ENCODE data around the gene STK36.

The STK36 gene

GRCh38 chr2:218720048-218721041 lies 48.5 kb downstream of the STK36 start:
- DNase-seq (ENCODE audit: low spot score), result no peak

- DNase-seq (ENCODE audit: low spot score), result no peak
Observed at GRCh38 chr2:218721488-218721887, 49.6 kb downstream of the STK36 start.

- DNase-seq (ENCODE audit: low spot score), result no peak
Observed at GRCh38 chr2:218721934-218722333, 50.0 kb downstream of the STK36 start.

GRCh38 chr2:218722419-218722818 lies 50.5 kb downstream of the STK36 start:
- DNase-seq (ENCODE audit: low spot score), result no peak

- DNase-seq (ENCODE audit: low spot score), result no peak
Observed at GRCh38 chr2:218722876-218723785, 51.2 kb downstream of the STK36 start.

- no peak for DNase-seq (ENCODE audit: low spot score)
Observed at GRCh38 chr2:218726004-218726574, 54.2 kb downstream of the STK36 start.

- no peak for DNase-seq (ENCODE audit: low spot score)
Observed at GRCh38 chr2:218727502-218728165, 55.7 kb downstream of the STK36 start.

- no peak for DNase-seq (ENCODE audit: low spot score)
Observed at GRCh38 chr2:218729640-218730039, 57.8 kb downstream of the STK36 start.

GRCh38 chr2:218732052-218732760 lies 60.3 kb downstream of the STK36 start:
- DNase-seq (ENCODE audit: low spot score), result no peak

GRCh38 chr2:218732761-218733158 lies 60.9 kb downstream of the STK36 start:
- no peak for DNase-seq (ENCODE audit: low spot score)

- no peak for DNase-seq (ENCODE audit: low spot score)
Observed at GRCh38 chr2:218733171-218734021, 61.5 kb downstream of the STK36 start.

GRCh38 chr2:218734190-218734975 lies 62.5 kb downstream of the STK36 start:
- no peak for DNase-seq (ENCODE audit: low spot score)

- no peak for DNase-seq (ENCODE audit: low spot score)
Observed at GRCh38 chr2:218736531-218736930, 64.6 kb downstream of the STK36 start.

- DNase-seq (ENCODE audit: low spot score), result no peak
Observed at GRCh38 chr2:218743068-218743467, 71.2 kb downstream of the STK36 start.

GRCh38 chr2:218744615-218745014 lies 72.7 kb downstream of the STK36 start:
- no peak for DNase-seq (ENCODE audit: low spot score)

GRCh38 chr2:218745160-218745558 lies 73.3 kb downstream of the STK36 start:
- no peak for DNase-seq (ENCODE audit: low spot score)

- peak; percentile 28 for DNase-seq (ENCODE audit: low spot score)
Observed at GRCh38 chr2:218745559-218746469, 73.9 kb downstream of the STK36 start.

- DNase-seq (ENCODE audit: low spot score), result no peak
Observed at GRCh38 chr2:218746470-218746795, 74.5 kb downstream of the STK36 start.

Data from HuH-7.5 (cell line).